Stimulated activated naive CD4-positive, alpha-beta T cell (primary cell): Measurements from ENCODE around the gene GANC.

ENCODE experiments used
- DNase-seq, 6 experiments: peaks; one replicate each; lab custom pipeline; 2025; lab: John Stamatoyannopoulos, UW

The GANC gene

DNA sequence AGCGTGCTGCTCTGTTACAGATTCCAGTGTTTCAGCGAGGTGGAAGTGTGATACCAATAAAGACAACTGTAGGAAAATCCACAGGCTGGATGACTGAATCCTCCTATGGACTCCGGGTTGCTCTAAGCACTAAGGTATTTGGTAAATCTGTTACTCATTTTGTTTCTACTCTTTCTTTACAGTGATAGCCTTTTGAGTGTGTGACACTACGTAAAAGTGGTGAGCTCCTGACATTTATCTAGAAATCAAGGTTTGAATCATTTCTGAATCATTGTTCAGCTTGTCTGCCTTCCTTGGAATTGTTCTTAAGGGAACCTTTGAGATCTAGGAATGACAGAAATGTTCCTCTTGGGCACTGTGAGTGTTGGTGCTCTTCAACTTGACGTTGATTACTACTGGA, 75.1 kb downstream of the GANC start:
- DNase-seq: no peak

DNA sequence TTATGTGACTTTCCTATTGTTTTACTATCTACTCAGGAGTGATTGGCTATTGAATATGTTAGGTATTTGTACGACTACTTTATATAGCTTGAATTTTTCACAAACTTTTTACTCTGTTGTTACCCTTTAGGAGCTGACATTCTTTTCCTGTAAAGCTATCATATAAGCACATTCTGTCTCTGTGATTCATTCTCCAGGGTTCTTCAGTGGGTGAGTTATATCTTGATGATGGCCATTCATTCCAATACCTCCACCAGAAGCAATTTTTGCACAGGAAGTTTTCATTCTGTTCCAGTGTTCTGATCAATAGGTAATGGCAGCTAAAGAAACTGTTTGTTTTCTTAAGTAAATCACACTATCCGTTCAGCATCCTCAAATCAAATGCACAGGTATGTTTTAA, 76.2 kb downstream of the GANC start:
- DNase-seq: no peak

- no peak for DNase-seq
Observed at GRCh38 chr15:42352401-42352800, 79.4 kb downstream of the GANC start.

DNA sequence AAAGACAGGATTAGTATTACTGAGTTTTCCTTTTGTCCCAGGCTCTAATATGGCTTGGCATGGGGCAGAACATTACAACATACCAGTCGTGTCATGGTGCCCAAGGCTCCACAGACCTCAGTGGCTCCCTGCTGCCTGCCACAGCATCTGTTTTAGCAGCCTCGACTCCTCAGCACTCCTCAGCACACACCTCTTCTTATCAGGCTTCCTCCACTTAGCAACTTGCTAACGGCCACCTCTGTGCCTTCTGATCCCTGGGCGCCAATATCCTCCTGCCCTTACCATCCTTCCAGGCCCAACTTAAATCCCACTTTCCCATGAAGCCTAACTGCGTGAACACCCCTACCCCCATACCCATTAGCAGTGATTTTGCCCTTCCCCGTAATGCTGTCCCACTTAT, 80.1 kb downstream of the GANC start:
- no peak for DNase-seq

DNA sequence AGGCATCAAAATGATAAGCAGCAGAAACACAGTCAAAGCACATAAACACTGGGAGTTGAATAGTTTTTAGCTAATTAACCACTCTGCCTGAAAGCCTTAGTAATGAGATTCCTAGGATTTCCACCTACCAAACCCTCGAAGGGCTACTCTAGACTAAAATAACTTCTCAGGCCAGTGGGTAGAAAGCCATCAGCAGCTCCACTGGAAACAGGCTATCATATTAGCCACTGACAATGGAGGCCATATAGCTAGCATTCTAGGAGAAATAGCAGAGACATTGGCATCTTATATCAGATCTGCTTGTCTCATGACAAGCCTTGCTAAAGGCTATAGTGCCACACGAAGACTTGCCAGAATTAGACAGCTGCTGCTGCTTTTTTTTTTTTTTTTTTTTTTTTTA, 81.8 kb downstream of the GANC start:
- DNase-seq: no peak

DNA sequence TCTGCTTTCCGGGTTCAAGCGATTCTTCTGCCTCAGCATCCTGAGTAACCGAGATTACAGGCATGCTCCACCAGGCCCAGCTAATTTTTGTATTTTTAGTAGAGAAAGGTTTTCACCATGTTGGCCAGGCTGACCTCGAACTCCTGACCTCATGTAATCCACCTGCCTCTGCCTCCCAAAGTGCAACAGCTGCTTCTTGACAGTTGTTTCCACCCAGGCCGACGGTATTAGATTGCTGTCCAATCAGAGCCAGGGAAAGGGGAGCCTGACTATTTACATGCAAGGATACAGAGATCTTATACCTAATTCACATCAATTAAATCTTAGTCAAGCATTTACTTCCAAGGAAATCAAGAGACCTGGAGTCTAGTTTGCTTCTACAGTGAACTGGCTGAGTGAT, 82.3 kb downstream of the GANC start:
- no peak for DNase-seq

- DNase-seq: no peak
Observed at GRCh38 chr15:42356851-42357250, 83.8 kb downstream of the GANC start.

DNA sequence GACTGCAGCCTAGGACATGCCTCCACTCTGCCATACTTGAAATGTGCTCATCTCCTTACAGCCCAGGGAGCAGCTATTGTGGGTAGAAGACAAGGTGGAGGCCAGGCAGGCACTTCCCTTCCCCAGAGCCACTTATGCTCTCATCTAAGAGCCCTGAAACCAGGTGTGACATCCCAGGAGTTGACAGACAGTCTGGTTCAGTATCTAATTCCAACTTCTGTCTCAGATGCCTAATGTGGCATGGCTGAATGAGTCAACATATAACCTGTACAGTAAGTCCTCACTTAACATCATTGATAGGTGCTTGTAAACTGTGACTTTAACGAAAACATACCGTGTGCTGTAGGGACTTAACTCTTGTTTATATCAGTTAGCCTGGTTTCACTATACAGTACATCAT, 85.1 kb downstream of the GANC start:
- no peak for DNase-seq

DNA sequence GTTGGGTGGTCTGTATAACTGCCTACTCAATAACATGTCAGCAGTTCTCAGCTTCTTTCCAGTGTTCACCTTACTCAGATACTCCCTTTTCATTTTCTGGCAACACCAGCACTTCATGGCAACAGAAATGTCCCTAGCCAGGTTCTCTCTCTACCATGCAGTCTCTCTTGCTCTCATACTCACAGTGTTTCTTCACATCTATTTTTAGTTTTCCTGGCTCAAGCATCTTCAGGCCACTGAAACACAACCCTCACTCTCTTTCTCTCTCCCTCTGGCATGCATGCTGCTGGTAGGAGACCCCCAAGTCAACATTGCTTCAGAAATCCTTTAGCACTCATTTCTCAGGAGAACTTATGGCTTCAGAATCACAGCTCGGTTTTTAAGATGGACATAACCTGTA, 86.2 kb downstream of the GANC start, which contains the start of gene CAPN3:
Gene CAPN3, plus strand, starts transcription at position 253 of the 400 bp plus-strand sequence. CDS start 305 bp downstream, outside the sequence.
- no peak for DNase-seq

- DNase-seq: no peak
Observed at GRCh38 chr15:42359985-42360384, 87.0 kb downstream of the GANC start.

GRCh38 chr15:42360535-42361112, 87.6 kb downstream of the GANC start:
- no peak for DNase-seq

GRCh38 chr15:42363487-42363886, 90.5 kb downstream of the GANC start:
- DNase-seq: no peak

DNA sequence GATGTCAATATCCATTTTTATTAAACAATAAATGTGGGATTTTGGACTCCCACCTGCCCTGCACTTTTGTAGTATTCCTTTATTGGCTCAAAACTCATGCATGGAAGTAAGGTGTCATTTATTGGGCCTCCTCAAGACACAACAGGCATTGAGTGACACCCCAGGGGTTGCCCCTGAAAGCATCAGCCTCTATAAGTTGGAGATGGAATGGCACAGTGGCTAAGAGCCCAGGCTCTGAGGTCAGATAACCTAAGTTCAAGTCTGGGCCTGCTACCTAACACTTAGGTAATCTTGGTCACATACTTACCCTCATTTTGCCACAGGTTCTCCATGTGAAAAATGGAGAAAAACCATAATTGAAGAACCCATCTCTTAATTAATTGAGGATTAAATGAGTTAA, 90.9 kb downstream of the GANC start:
- DNase-seq: no peak

- DNase-seq: no peak
Observed at GRCh38 chr15:42364529-42364928, 91.5 kb downstream of the GANC start.

DNA sequence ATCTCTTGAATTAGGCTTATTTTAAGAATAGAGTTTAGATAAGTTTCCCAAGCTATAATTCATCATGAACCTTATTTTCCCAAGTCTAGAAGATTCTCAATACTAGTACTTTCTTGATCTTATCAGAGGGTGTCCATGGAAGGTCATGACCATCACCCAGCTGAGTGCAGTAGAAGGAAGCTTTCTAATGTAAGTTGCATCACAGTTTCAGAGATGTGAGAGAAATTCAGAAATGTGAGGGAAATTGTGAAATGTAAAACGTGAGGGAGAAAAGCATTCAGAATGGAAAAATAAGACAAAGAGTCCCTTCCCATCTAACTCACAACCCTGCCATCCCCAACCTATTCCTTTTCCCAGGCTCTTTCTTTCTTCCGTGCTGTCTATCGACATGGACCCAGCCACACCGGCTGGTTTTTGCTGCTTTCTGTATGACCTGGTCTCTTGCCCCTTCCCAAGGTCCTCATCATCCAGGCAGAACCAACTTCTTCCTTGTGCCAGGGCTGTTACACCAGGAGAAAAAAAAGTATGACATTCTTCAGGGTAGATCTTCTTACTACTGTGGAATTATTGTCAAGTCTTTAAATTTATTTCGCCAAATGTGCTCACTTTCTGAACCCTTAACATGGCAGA, 93.0 kb downstream of the GANC start:
- no peak for DNase-seq

DNA sequence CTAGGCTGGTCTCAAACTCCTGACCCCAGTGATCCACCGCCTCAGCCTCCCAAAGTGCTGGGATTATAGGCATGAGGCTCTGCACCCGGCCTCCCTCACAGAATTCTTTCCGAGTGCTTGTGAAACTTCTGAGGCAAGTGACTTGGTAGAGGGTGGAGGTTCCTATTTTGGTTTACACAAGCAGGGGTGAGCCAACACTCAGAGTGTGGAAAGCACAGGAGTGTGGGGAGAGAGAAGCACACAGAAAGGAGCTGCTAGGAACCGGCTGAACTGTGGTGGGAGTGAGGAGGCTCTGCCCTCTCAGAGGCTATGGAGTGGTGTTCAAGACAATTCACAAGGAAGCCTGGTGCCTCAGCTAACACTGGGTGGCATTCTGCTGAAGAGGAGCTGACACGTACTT, 94.0 kb downstream of the GANC start:
- no peak for DNase-seq

DNA sequence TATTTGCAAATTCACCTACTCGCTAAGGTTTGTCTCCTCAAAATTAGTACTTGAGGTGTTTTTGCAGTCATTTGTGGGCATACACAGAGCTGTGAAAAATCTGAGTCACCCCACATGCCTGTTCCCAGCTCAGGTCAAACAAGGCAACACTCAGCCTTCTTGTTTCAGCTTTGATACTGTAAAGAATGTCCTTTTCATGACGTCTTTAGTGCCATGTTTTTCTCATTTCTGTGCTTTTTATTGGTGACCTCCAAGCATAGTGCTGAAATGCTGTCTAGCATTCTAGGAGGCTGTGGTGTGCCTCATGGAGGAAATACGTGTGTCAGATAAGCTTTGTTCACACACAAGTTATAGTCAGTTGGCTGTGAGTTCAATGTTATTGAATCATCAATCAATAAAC, 95.1 kb downstream of the GANC start:
- DNase-seq: no peak

- DNase-seq: no peak
Observed at GRCh38 chr15:42371096-42371495, 98.1 kb downstream of the GANC start.

GRCh38 chr15:42373274-42373673, 100.3 kb downstream of the GANC start:
- DNase-seq: no peak

DNA sequence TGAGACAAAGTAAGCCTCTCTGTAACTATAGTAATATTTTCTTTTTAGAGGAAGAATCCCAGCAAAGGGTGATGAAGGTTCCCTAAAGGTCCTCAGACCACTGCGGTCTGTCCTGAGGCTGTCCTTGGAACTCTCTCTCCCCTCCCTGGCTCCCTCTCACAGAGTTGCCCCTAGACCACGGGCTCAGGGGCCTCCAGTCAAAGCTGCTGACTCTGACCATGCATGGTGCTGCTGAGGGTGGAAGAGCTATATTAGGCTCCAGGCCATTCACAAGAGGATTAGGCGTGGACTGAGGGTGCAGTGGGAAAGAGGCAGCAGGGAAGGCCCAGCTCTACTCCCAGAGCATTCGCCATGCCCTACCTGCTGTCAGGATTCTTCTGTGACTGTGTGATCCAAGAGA, 100.9 kb downstream of the GANC start:
- DNase-seq: no peak

- DNase-seq: no peak
Observed at GRCh38 chr15:42374810-42375209, 101.8 kb downstream of the GANC start.

- DNase-seq: no peak
Observed at GRCh38 chr15:42375252-42375651, 102.3 kb downstream of the GANC start.

DNA sequence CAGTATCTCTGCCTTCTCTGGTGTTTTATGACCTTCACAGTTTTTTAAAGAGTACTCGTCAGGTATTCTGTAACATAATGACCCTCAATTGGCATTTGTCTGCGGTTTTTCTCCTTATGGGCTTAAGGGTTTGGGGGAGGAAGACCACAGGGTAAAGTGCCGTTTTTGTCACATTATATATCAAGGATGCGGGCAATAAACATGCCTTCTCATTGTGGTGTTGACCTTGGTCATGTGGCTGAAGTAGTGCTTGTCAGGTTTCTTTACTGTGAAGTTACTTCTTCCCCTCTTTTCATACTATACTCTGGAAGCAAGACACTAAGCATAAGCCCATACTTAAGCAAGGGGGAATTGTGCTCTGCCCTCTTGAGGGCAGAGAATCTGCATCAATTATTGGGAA, 102.9 kb downstream of the GANC start:
- no peak for DNase-seq

DNA sequence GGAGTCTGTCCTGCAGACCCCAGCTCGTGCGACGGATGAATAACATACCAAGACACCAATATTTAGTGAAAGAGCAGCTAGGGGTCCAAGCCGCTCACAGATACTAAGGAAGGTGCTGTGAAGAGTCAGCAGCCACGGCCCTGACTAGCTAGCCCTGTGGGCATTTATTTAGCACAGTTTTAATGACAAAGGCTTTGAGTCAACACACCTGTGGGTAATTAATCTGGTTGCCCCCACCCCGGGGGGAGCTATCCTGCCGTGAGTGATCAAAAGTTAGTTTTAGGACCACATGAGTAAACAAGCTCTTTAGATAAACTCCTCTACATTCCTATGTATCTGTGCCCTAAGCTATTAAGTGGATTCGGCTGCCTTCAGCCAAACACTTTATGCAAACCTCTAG, 105.0 kb downstream of the GANC start:
- no peak for DNase-seq
